GM23338 (cell line): Measurements from ENCODE around the gene PHF1. TPM values are rescaled to one million over a fixed set of nuclear protein-coding genes. Genes with fewer than 3 reads are reported as not detected.

Experiments used
- ATAC-seq: fragments of 200-7000 bp; cut with Tn5 transposase; 3 replicates; pipeline ENCODE4 v1.9.1; 2020
- DNase-seq: peaks from one replicate; pipeline ENCODE4 v3.0.0-alpha.2; 2015; ENCODE audit warnings: low spot score
- H2AFZ ChIP-seq: fragments of 200-600 bp; sonication (generic); 2 replicates; pipeline ENCODE4 v1.8.0; 2016; ENCODE audit warnings: antibody characterized with exemption, mild to moderate bottlenecking, moderate library complexity
- H3F3A ChIP-seq: fragments of 200-600 bp; sonication (generic); replicated peaks from 2 replicates; pipeline ENCODE4 v1.8.0; 2017; ENCODE audit warnings: antibody characterized with exemption, mixed run types, low read depth
- H3K27ac ChIP-seq: fragments of 200-600 bp; sonication (generic); 2 replicates; pipeline ENCODE4 v1.6.1; 2016; ENCODE audit warnings: low read depth
- H3K27me3 ChIP-seq: fragments of 200-600 bp; sonication (generic); 2 replicates; pipeline ENCODE4 v1.8.0; 2016; ENCODE audit warnings: mild to moderate bottlenecking, mixed run types, moderate library complexity; ENCODE audit not compliant: insufficient read depth
- H3K36me3 ChIP-seq: fragments of 200-600 bp; sonication (generic); 2 replicates; pipeline ENCODE4 v1.8.0; 2016; ENCODE audit warnings: mild to moderate bottlenecking; ENCODE audit not compliant: insufficient read depth
- H3K4me1 ChIP-seq: fragments of 200-600 bp; sonication (generic); 2 replicates; pipeline ENCODE4 v1.8.0; 2016; ENCODE audit warnings: mild to moderate bottlenecking, moderate library complexity; ENCODE audit not compliant: insufficient read depth
- H3K4me2 ChIP-seq: fragments of 200-600 bp; sonication (generic); 2 replicates; pipeline ENCODE4 v1.7.1; 2017; ENCODE audit warnings: mixed run types
- H3K4me3 ChIP-seq: fragments of 200-600 bp; sonication (generic); 2 replicates; pipeline ENCODE4 v1.6.1; 2016; ENCODE audit warnings: mixed run types
- H3K79me2 ChIP-seq: fragments of 200-600 bp; sonication (generic); replicated peaks from 2 replicates; pipeline ENCODE4 v1.8.0; 2017; ENCODE audit warnings: mild to moderate bottlenecking; ENCODE audit not compliant: insufficient read depth
- H3K9me2 ChIP-seq: fragments of 200-600 bp; sonication (generic); 2 replicates; pipeline ENCODE4 v1.8.0; 2017; ENCODE audit not compliant: insufficient read depth
- H4K20me1 ChIP-seq: fragments of 200-600 bp; sonication (generic); replicated peaks from 2 replicates; pipeline ENCODE4 v1.8.0; 2017; ENCODE audit warnings: mild to moderate bottlenecking; ENCODE audit not compliant: insufficient read depth
- H3K27ac Mint-ChIP-seq: 2 replicates; pipeline ENCODE4 v1.8.0; 2020; ENCODE audit warnings: inconsistent platforms, mild to moderate bottlenecking, moderate library complexity, mixed read lengths
- H3K27me3 Mint-ChIP-seq: 3 replicates; pipeline ENCODE4 v1.8.0; 2022; ENCODE audit warnings: low read depth, mild to moderate bottlenecking, moderate library complexity, mixed read lengths, inconsistent platforms; ENCODE audit not compliant: insufficient read depth, poor library complexity
- H3K36me3 Mint-ChIP-seq: 3 replicates; pipeline ENCODE4 v1.8.0; 2021; ENCODE audit warnings: low read depth, mild to moderate bottlenecking, inconsistent platforms, moderate library complexity, mixed read lengths
- H3K4me1 Mint-ChIP-seq: 3 replicates; pipeline ENCODE4 v1.8.0; 2020; ENCODE audit warnings: mild to moderate bottlenecking, inconsistent platforms, mixed read lengths
- H3K4me3 Mint-ChIP-seq: 3 replicates; pipeline ENCODE4 v1.8.0; 2021; ENCODE audit warnings: moderate library complexity, mild to moderate bottlenecking, inconsistent platforms, mixed read lengths
- H3K9me3 Mint-ChIP-seq: 3 replicates; pipeline ENCODE4 v1.8.0; 2020; ENCODE audit warnings: moderate library complexity, mild to moderate bottlenecking, inconsistent platforms, mixed read lengths
- CREB1 ChIP-seq: fragments of 250-450 bp; sonication (Bioruptor Pico); IDR thresholded peaks from 2 replicates; pipeline ENCODE4 v1.5.0; 2020; ENCODE audit warnings: low read depth, mild to moderate bottlenecking, moderate library complexity
- EZH2 ChIP-seq: fragments of 200-600 bp; sonication (generic); IDR thresholded peaks from one replicate; pipeline ENCODE4 v1.8.0; 2017; ENCODE audit warnings: antibody characterized with exemption, mild to moderate bottlenecking, low read depth; ENCODE audit not compliant: unreplicated experiment
- EZH2phosphoT487 ChIP-seq: fragments of 200-600 bp; sonication (generic); IDR thresholded peaks from one replicate; pipeline ENCODE4 v1.8.1; 2018; ENCODE audit warnings: antibody characterized with exemption; ENCODE audit not compliant: unreplicated experiment
- JUNB ChIP-seq: IDR thresholded peaks from one replicate; pipeline ENCODE4 v1.6.1; 2016; ENCODE audit warnings: antibody characterized with exemption; ENCODE audit not compliant: unreplicated experiment
- NANOG ChIP-seq: IDR thresholded peaks from 2 replicates; pipeline ENCODE4 v1.6.1; 2016; ENCODE audit warnings: antibody characterized with exemption, borderline replicate concordance
- POLR2AphosphoS5 ChIP-seq: IDR thresholded peaks from 2 replicates; pipeline ENCODE4 v1.6.1; 2016; ENCODE audit warnings: antibody characterized with exemption, low read depth
- STAT1 ChIP-seq: IDR thresholded peaks from one replicate; pipeline ENCODE4 v1.6.1; 2016; ENCODE audit warnings: antibody characterized with exemption; ENCODE audit not compliant: unreplicated experiment
- ZNF114 ChIP-seq: fragments of 250-450 bp; sonication (Bioruptor Pico); IDR thresholded peaks from 2 replicates; pipeline ENCODE4 v1.5.0; 2020; ENCODE audit warnings: mild to moderate bottlenecking, moderate library complexity
- ZNF331 ChIP-seq: fragments of 250-450 bp; sonication (Bioruptor Pico); IDR thresholded peaks from 2 replicates; pipeline ENCODE4 v1.5.0; 2020; ENCODE audit warnings: low read depth, mild to moderate bottlenecking, moderate library complexity
- polyA plus RNA-seq: library from polyadenylated mRNA; unstranded; fragments of >200 nt; fragmentation: Nextera tagmentation; extraction: Ambion mirVana; gene quantifications from 2 replicates; pipeline ENCODE4 v1.2.1, GENCODE V29; 2016
- total RNA-seq: library from RNA; depleted of rRNA; stranded (reverse); fragments of >200 nt; shearing (Covaris generic); gene quantifications from 2 replicates; pipeline ENCODE4 v1.2.3, GENCODE V29; 2014
- TF ChIP-seq, protein P1 (sequence below): fragments of 250-450 bp; sonication (Bioruptor Pico); IDR thresholded peaks from 2 replicates; pipeline ENCODE4 v1.5.0; 2020; ENCODE audit warnings: mild to moderate bottlenecking, moderate library complexity
- TF ChIP-seq, protein P2 (sequence below): IDR thresholded peaks from 2 replicates; pipeline ENCODE4 v1.6.1; 2016; ENCODE audit warnings: antibody characterized with exemption
- TF ChIP-seq, protein P3 (sequence below): IDR thresholded peaks from one replicate; pipeline ENCODE4 v1.6.1; 2018; ENCODE audit warnings: antibody characterized with exemption; ENCODE audit not compliant: unreplicated experiment

PHF1 gene
- total and polyA plus RNA-seq, 2 experiments from 2014 or later = 29.4 to 46.7 TPM

DNA sequence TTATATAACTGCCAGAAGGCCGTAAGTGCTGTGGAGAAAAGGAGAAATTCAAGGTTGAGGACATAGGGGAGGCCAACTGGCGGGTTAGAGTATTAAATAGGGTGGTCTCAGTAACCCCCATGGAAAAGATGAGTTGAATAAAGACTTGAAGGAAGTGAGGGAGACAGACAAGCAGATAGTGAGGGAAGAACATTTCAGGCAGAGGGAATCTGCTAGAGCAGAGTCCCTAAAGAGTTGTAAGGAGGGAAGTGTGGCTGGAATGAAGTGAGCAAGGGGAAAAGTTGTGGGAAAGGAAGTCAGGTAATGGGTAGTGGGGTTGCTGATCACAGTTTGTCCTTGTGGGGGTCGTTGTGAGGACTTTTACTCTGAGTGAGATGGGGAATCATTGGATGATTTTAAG lies 17.8 kb upstream of the PHF1 start (continued):
- TF ChIP-seq JUNB (no peak), ZNF114 (CRISPR knock-in tag) (no peak), EZH2 (no peak), ZNF331 (CRISPR knock-in tag) (no peak), CREB1 (CRISPR knock-in tag) (no peak), NANOG (no peak)
- TF ChIP-seq, protein P1, sequence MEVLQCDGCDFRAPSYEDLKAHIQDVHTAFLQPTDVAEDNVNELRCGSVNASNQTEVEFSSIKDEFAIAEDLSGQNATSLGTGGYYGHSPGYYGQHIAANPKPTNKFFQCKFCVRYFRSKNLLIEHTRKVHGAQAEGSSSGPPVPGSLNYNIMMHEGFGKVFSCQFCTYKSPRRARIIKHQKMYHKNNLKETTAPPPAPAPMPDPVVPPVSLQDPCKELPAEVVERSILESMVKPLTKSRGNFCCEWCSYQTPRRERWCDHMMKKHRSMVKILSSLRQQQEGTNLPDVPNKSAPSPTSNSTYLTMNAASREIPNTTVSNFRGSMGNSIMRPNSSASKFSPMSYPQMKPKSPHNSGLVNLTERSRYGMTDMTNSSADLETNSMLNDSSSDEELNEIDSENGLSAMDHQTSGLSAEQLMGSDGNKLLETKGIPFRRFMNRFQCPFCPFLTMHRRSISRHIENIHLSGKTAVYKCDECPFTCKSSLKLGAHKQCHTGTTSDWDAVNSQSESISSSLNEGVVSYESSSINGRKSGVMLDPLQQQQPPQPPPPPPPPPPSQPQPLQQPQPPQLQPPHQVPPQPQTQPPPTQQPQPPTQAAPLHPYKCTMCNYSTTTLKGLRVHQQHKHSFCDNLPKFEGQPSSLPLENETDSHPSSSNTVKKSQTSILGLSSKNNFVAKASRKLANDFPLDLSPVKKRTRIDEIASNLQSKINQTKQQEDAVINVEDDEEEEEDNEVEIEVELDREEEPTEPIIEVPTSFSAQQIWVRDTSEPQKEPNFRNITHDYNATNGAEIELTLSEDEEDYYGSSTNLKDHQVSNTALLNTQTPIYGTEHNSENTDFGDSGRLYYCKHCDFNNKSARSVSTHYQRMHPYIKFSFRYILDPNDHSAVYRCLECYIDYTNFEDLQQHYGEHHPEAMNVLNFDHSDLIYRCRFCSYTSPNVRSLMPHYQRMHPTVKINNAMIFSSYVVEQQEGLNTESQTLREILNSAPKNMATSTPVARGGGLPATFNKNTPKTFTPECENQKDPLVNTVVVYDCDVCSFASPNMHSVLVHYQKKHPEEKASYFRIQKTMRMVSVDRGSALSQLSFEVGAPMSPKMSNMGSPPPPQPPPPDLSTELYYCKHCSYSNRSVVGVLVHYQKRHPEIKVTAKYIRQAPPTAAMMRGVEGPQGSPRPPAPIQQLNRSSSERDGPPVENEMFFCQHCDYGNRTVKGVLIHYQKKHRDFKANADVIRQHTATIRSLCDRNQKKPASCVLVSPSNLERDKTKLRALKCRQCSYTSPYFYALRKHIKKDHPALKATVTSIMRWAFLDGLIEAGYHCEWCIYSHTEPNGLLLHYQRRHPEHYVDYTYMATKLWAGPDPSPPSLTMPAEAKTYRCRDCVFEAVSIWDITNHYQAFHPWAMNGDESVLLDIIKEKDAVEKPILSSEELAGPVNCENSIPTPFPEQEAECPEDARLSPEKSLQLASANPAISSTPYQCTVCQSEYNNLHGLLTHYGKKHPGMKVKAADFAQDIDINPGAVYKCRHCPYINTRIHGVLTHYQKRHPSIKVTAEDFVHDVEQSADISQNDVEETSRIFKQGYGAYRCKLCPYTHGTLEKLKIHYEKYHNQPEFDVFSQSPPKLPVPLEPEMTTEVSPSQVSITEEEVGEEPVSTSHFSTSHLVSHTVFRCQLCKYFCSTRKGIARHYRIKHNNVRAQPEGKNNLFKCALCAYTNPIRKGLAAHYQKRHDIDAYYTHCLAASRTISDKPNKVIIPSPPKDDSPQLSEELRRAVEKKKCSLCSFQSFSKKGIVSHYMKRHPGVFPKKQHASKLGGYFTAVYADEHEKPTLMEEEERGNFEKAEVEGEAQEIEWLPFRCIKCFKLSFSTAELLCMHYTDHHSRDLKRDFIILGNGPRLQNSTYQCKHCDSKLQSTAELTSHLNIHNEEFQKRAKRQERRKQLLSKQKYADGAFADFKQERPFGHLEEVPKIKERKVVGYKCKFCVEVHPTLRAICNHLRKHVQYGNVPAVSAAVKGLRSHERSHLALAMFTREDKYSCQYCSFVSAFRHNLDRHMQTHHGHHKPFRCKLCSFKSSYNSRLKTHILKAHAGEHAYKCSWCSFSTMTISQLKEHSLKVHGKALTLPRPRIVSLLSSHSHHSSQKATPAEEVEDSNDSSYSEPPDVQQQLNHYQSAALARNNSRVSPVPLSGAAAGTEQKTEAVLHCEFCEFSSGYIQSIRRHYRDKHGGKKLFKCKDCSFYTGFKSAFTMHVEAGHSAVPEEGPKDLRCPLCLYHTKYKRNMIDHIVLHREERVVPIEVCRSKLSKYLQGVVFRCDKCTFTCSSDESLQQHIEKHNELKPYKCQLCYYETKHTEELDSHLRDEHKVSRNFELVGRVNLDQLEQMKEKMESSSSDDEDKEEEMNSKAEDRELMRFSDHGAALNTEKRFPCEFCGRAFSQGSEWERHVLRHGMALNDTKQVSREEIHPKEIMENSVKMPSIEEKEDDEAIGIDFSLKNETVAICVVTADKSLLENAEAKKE (CRISPR knock-in tag) = no peak
- TF ChIP-seq, protein P2, sequence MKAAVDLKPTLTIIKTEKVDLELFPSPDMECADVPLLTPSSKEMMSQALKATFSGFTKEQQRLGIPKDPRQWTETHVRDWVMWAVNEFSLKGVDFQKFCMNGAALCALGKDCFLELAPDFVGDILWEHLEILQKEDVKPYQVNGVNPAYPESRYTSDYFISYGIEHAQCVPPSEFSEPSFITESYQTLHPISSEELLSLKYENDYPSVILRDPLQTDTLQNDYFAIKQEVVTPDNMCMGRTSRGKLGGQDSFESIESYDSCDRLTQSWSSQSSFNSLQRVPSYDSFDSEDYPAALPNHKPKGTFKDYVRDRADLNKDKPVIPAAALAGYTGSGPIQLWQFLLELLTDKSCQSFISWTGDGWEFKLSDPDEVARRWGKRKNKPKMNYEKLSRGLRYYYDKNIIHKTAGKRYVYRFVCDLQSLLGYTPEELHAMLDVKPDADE = no peak

DNA sequence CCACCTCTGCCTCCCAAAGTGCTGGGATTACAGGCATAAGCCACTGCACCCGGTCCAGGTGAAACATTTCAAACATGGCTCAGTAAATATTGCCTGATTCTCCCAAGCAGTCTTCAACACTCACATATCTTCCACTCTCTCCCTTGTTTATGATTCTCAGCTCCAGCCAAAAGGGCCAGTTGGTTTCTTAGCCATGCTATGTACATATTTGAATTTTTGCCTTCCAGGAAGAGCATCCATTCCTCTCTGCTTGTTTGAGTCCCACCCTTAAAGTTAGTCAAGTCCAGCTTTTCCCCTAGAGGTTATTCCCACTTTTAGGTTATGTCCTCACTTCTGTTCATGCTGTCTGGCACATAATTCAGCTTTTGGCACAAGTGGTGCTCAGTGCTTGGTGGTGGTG lies 13.3 kb upstream of the PHF1 start:
- Mint-ChIP-seq H3K27ac (no peak overlapping the region), H3K4me3 (no peak overlapping the region), H3K36me3 (peaks cover 48% of the 10 kb centered on the region), H3K27me3 (no peaks in the 10 kb centered on the region), H3K4me1 (peaks cover 18% of the 10 kb centered on the region), H3K9me3 (no peaks in the 10 kb centered on the region; the same call in 2 of the 3 replicates)
- no peaks in the 10 kb centered on the region for H3F3A ChIP-seq
- ATAC-seq (no peak), DNase-seq (no peak)
- no peak overlapping the region for H2AFZ ChIP-seq
- H4K20me1 ChIP-seq = peaks cover 45% of the 10 kb centered on the region
- peaks cover 58% of the 10 kb centered on the region for H3K79me2 ChIP-seq
- no peaks in the 10 kb centered on the region for H3K9me2 ChIP-seq
- H3K4me2 ChIP-seq = no peak overlapping the region
- H3K27ac ChIP-seq = no peak overlapping the region
- H3K36me3 ChIP-seq = peaks cover 32% of the 10 kb centered on the region
- H3K4me1 ChIP-seq = peaks cover 6% of the 10 kb centered on the region
- no peaks in the 10 kb centered on the region for H3K27me3 ChIP-seq
- H3K4me3 ChIP-seq = no peak overlapping the region
- no peak for TF ChIP-seq EZH2phosphoT487
- TF ChIP-seq, protein P3, sequence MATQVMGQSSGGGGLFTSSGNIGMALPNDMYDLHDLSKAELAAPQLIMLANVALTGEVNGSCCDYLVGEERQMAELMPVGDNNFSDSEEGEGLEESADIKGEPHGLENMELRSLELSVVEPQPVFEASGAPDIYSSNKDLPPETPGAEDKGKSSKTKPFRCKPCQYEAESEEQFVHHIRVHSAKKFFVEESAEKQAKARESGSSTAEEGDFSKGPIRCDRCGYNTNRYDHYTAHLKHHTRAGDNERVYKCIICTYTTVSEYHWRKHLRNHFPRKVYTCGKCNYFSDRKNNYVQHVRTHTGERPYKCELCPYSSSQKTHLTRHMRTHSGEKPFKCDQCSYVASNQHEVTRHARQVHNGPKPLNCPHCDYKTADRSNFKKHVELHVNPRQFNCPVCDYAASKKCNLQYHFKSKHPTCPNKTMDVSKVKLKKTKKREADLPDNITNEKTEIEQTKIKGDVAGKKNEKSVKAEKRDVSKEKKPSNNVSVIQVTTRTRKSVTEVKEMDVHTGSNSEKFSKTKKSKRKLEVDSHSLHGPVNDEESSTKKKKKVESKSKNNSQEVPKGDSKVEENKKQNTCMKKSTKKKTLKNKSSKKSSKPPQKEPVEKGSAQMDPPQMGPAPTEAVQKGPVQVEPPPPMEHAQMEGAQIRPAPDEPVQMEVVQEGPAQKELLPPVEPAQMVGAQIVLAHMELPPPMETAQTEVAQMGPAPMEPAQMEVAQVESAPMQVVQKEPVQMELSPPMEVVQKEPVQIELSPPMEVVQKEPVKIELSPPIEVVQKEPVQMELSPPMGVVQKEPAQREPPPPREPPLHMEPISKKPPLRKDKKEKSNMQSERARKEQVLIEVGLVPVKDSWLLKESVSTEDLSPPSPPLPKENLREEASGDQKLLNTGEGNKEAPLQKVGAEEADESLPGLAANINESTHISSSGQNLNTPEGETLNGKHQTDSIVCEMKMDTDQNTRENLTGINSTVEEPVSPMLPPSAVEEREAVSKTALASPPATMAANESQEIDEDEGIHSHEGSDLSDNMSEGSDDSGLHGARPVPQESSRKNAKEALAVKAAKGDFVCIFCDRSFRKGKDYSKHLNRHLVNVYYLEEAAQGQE = no peak
- TF ChIP-seq JUNB = no peak
- TF ChIP-seq CREB1 (CRISPR knock-in tag) = no peak
- TF ChIP-seq POLR2AphosphoS5 = no peak
- TF ChIP-seq EZH2 = no peak
- TF ChIP-seq, protein P2 = no peak
- TF ChIP-seq NANOG = no peak
- TF ChIP-seq STAT1 = no peak
